Cardiac fibroblast (primary cell): ENCODE data around the gene CRYBG2.

ENCODE experiments used
- DNase-seq, 2 donors: peaks; one replicate each; pipeline versions ENCODE4 v3.0.0 to v3.0.0-alpha.2; 2010; ENCODE audit warnings: low read depth in 2 of 2
- H3K4me3 ChIP-seq, 2 donors: replicated peaks in 1 of 2; 1 replicate in 1 of 2; 2 replicates in 1 of 2; pipeline ENCODE4 v1.5.1; 2011; ENCODE audit warnings: low read depth in 2 of 2, low read length in 2 of 2, mild to moderate bottlenecking in 2 of 2, moderate library complexity in 1 of 2
- CTCF ChIP-seq: IDR thresholded peaks from one replicate; pipeline ENCODE4 v1.5.1; 2011; ENCODE audit warnings: low read depth, mild to moderate bottlenecking, low read length, inconsistent platforms

The CRYBG2 gene

DNA sequence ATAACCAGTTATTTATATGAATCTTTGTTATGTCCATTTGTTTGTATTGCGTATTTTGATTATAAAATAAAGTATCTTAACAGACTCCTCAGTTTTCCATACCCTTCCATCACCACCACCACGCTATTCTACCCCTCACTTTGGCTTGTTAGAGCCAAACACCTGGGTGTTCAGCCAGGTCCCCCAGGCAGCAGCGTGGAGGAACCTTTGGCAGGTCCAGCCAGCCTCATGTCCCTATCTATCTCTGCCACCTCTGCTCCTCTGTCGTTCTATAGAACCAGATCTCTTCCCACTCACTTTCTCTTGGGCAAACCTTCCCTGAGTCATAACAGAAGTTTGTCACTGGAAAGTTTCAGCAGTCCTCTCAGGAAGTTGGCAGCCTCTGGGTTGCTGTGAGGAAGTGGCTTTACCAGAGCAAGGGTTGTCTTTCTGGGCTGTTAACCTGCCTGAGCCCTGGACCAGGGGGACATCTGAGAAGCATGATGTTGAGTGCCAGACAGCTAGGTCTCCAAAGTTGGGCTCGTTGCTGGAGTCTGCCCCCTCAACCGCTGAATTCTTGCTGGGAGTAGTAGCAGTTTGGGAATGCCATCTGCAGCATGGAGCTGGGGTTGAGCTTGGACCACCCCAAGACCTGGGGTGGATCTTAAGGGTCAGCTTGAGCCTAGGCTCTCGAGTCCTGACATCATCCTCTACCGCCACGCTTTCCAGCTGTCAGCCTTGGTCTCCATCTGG is 75.0 kb downstream of the CRYBG2 start:
- DNase-seq = peak; percentile 49 to 77
- peak overlapping the region; percentile 79 to 86 for H3K4me3 ChIP-seq
- no peak for TF ChIP-seq CTCF

- H3K4me3 ChIP-seq = no peak overlapping the region
- no peak for TF ChIP-seq CTCF
- DNase-seq = peak; percentile 83 to 87
Observed at GRCh38 chr1:26278303-26278702, 75.6 kb downstream of the CRYBG2 start.

DNA sequence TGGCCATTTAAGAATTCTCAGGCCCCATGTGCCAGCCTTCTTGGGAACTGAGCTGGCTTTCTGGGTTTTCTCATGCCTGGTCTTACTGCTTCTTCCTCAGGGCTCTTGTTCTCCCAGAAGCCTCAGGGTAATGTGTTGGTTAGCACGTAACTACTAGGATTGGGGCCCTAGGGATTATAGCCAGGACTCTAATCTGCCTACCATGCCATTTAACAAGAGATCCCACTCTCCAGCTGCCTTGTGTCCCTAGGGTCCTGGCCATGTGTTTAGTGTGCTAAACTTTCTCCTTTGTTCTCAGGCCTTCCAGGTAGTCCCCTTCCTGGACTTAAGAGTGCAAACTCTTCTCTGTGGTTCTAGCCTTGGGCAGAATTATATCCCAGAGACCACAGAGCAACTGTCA is 76.2 kb downstream of the CRYBG2 start:
- DNase-seq = no peak
- H3K4me3 ChIP-seq = no peak overlapping the region
- TF ChIP-seq CTCF = no peak

DNA sequence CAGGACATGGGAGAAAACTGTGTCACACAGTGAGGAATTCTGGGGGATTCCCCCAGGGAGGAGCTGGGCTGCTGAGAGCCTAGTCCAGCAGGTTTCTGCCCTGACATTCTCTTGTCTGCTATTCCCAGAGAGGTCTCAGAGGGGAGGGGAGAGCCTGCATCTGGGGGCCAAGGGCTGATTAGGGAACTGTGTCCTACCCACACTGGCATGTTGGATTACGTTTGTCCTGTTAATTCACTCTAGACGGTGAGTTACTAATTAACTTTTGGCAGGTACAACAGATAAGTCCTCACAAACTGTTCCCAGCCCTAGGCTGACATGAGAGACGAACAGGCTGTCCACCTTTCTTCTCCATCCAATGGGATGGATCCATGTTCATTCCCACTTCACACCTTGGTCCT is 76.7 kb downstream of the CRYBG2 start:
- no peak overlapping the region for H3K4me3 ChIP-seq
- DNase-seq = no peak
- TF ChIP-seq CTCF = no peak

DNA sequence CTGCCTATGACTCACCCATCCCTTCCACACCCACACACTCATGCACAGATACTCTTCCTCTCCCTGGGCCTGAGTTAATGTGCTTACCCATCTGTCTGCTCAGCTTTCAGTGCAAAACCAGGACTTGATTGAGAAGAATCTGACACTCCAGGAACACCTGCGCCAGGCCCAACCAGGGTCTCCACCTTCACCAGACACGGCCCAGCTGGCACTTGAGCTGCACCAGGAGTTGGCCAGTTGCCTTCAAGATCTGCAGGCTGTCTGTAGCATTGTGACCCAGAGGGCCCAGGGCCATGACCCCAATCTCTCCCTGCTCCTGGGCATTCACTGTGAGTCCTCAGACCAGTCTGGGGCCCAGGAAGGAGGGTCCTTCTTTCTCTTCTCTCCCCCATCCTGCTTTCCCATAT is 77.5 kb downstream of the CRYBG2 start:
- no peak overlapping the region for H3K4me3 ChIP-seq
- no peak for DNase-seq
- TF ChIP-seq CTCF = no peak

DNA sequence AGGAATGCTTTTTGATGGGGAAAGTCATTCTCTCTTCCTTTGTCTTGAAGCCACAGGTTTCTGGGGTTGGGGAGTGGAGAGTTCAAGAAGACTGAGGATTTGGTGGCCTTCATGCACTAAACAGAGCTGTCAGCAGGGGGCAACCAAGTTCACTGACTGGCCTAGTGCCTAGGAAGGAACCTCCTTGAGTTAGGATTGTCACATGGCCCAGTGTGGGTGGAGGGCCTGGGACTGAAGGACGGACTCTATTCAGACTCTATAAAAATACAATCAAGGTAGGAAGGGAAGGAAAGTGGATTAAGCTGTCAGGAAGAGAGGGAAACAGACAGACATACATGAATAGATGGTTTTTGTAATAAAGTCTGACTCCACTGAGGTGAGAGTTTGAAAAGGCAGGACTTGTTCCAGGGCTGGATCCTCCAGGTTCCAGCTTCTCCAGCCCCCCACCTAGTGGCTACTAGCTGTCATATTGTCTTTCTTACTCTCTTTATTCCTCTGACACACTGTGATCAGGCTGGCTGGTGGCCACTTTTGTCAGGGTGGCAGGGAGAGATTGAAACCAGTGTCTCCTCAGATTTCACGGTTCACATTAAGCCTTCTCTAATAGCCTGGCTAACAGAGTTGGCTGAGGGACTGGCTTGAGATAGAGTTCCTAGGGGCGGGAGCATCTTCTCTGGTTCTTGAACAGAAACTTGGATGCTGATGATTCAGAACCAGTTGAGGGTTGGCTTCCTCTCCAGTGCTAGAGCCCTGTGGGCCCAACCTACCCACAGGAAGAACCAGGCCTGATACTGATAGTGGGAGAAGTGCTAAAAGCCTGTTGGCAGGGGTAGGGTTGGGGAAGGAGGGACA is 78.1 kb downstream of the CRYBG2 start:
- peak; percentile 80 for TF ChIP-seq CTCF
- DNase-seq = peak; percentile 95 to 99
- H3K4me3 ChIP-seq = no peak overlapping the region
